Measurements from ENCODE around the gene TANGO2.

GRCh38 chr22:20001082-20001638, 19.8 kb upstream of the TANGO2 start:
- TF ChIP-seq CTCF (IDR thresholded peaks at IDR 0.05 in 8 of 11, conservative IDR thresholded peaks at IDR 0.05 in 3 of 11) = no peak
- TF ChIP-seq POLR2A (IDR thresholded peaks at IDR 0.05) = no peak
